ENCODE measurements around the gene PADI3. TPM values are rescaled to one million over a fixed set of nuclear protein-coding genes. Genes with fewer than 3 reads are reported as not detected.
"Not testable (repeated sequence)": the region's sequence is repeated elsewhere in the genome, so short reads cannot be mapped to it uniquely, and the experiment has no call there.

PADI3 gene
- total RNA-seq, 1 experiment from 2014 or later = 1.2 TPM

GRCh38 chr1:17241780-17242074 lies 7.2 kb upstream of the PADI3 start:
- H3K4me3 ChIP-seq (ENCODE audit: insufficient read depth, low read depth, low read length); H3K36me3 ChIP-seq (replicated peaks; ENCODE audit: control insufficient read depth, insufficient read depth, low read length); H3K27me3 ChIP-seq (ENCODE audit: control insufficient read depth, insufficient read depth, low read length); DNase-seq: not testable (repeated sequence)

GRCh38 chr1:17243274-17243673 lies 5.6 kb upstream of the PADI3 start:
- Histone ChIP-seq H3K27me3 (ENCODE audit: control insufficient read depth, insufficient read depth, low read length) (peaks cover 4% of the 10 kb centered on the region), H3K4me3 (ENCODE audit: insufficient read depth, low read depth, low read length) (no peak overlapping the region), H3K36me3 (replicated peaks; ENCODE audit: control insufficient read depth, insufficient read depth, low read length) (no peaks in the 10 kb centered on the region)
- DNase-seq = no peak

GRCh38 chr1:17244821-17245740 lies 3.8 kb upstream of the PADI3 start:
- H3K27me3 ChIP-seq (ENCODE audit: control insufficient read depth, insufficient read depth, low read length) = peaks cover 4% of the 10 kb centered on the region
- no peaks in the 10 kb centered on the region for H3K36me3 ChIP-seq (replicated peaks; ENCODE audit: control insufficient read depth, insufficient read depth, low read length)
- DNase-seq = no peak
- no peak overlapping the region for H3K4me3 ChIP-seq (ENCODE audit: insufficient read depth, low read depth, low read length)

GRCh38 chr1:17245816-17246325 lies 3.0 kb upstream of the PADI3 start:
- H3K4me3 ChIP-seq (ENCODE audit: insufficient read depth, low read depth, low read length) = no peak overlapping the region
- H3K36me3 ChIP-seq (replicated peaks; ENCODE audit: control insufficient read depth, insufficient read depth, low read length) = no peaks in the 10 kb centered on the region
- DNase-seq = no peak
- peaks cover 3% of the 10 kb centered on the region for H3K27me3 ChIP-seq (ENCODE audit: control insufficient read depth, insufficient read depth, low read length)

- no peak overlapping the region for H3K4me3 ChIP-seq (ENCODE audit: insufficient read depth, low read depth, low read length)
- no peaks in the 10 kb centered on the region for H3K36me3 ChIP-seq (replicated peaks; ENCODE audit: control insufficient read depth, insufficient read depth, low read length)
- no peak for DNase-seq
- peaks cover under 1% of the 10 kb centered on the region; the same call in 1 of the 2 replicates for H3K27me3 ChIP-seq (ENCODE audit: control insufficient read depth, insufficient read depth, low read length)
These were observed 1.9 kb upstream of the PADI3 start for GRCh38 chr1:17246971-17247370.

GRCh38 chr1:17250601-17251000 lies 1.7 kb downstream of the PADI3 start:
- Histone ChIP-seq H3K27me3 (ENCODE audit: control insufficient read depth, insufficient read depth, low read length) (no peaks in the 10 kb centered on the region), H3K4me3 (ENCODE audit: insufficient read depth, low read depth, low read length) (no peak overlapping the region), H3K36me3 (replicated peaks; ENCODE audit: control insufficient read depth, insufficient read depth, low read length) (no peaks in the 10 kb centered on the region)
- DNase-seq = no peak

- no peaks in the 10 kb centered on the region for H3K36me3 ChIP-seq (replicated peaks; ENCODE audit: control insufficient read depth, insufficient read depth, low read length)
- DNase-seq = no peak
- H3K4me3 ChIP-seq (ENCODE audit: insufficient read depth, low read depth, low read length) = no peak overlapping the region
- H3K27me3 ChIP-seq (ENCODE audit: control insufficient read depth, insufficient read depth, low read length) = no peaks in the 10 kb centered on the region
These were observed 2.3 kb downstream of the PADI3 start for GRCh38 chr1:17251246-17251645.

GRCh38 chr1:17251701-17252376 lies 2.9 kb downstream of the PADI3 start:
- Histone ChIP-seq H3K4me3 (ENCODE audit: insufficient read depth, low read depth, low read length) (no peak overlapping the region), H3K36me3 (replicated peaks; ENCODE audit: control insufficient read depth, insufficient read depth, low read length) (no peaks in the 10 kb centered on the region), H3K27me3 (ENCODE audit: control insufficient read depth, insufficient read depth, low read length) (no peaks in the 10 kb centered on the region)
- no peak for DNase-seq

- Histone ChIP-seq H3K27me3 (ENCODE audit: control insufficient read depth, insufficient read depth, low read length) (no peaks in the 10 kb centered on the region), H3K4me3 (ENCODE audit: insufficient read depth, low read depth, low read length) (no peak overlapping the region), H3K36me3 (replicated peaks; ENCODE audit: control insufficient read depth, insufficient read depth, low read length) (no peaks in the 10 kb centered on the region)
- no peak for DNase-seq
These were observed 6.4 kb downstream of the PADI3 start for GRCh38 chr1:17255336-17255735.

- no peaks in the 10 kb centered on the region for H3K36me3 ChIP-seq (replicated peaks; ENCODE audit: control insufficient read depth, insufficient read depth, low read length)
- H3K4me3 ChIP-seq (ENCODE audit: insufficient read depth, low read depth, low read length) = no peak overlapping the region
- DNase-seq = no peak
- H3K27me3 ChIP-seq (ENCODE audit: control insufficient read depth, insufficient read depth, low read length) = no peaks in the 10 kb centered on the region
These were observed 9.3 kb downstream of the PADI3 start for GRCh38 chr1:17258116-17258757.

GRCh38 chr1:17258758-17259130 lies 9.8 kb downstream of the PADI3 start:
- no peak for DNase-seq
- H3K27me3 ChIP-seq (ENCODE audit: control insufficient read depth, insufficient read depth, low read length) = no peaks in the 10 kb centered on the region
- H3K4me3 ChIP-seq (ENCODE audit: insufficient read depth, low read depth, low read length) = no peak overlapping the region
- no peaks in the 10 kb centered on the region for H3K36me3 ChIP-seq (replicated peaks; ENCODE audit: control insufficient read depth, insufficient read depth, low read length)

GRCh38 chr1:17259233-17259873 lies 10.5 kb downstream of the PADI3 start:
- DNase-seq = no peak
- Histone ChIP-seq H3K27me3 (ENCODE audit: control insufficient read depth, insufficient read depth, low read length) (no peaks in the 10 kb centered on the region), H3K36me3 (replicated peaks; ENCODE audit: control insufficient read depth, insufficient read depth, low read length) (no peaks in the 10 kb centered on the region), H3K4me3 (ENCODE audit: insufficient read depth, low read depth, low read length) (no peak overlapping the region)

- Histone ChIP-seq H3K4me3 (ENCODE audit: insufficient read depth, low read depth, low read length) (no peak overlapping the region), H3K27me3 (ENCODE audit: control insufficient read depth, insufficient read depth, low read length) (no peaks in the 10 kb centered on the region), H3K36me3 (replicated peaks; ENCODE audit: control insufficient read depth, insufficient read depth, low read length) (no peaks in the 10 kb centered on the region)
- no peak for DNase-seq
These were observed 11.4 kb downstream of the PADI3 start for GRCh38 chr1:17260264-17260663.

GRCh38 chr1:17260738-17261137 lies 11.8 kb downstream of the PADI3 start:
- H3K27me3 ChIP-seq (ENCODE audit: control insufficient read depth, insufficient read depth, low read length) = no peaks in the 10 kb centered on the region
- DNase-seq = no peak
- no peak overlapping the region for H3K4me3 ChIP-seq (ENCODE audit: insufficient read depth, low read depth, low read length)
- H3K36me3 ChIP-seq (replicated peaks; ENCODE audit: control insufficient read depth, insufficient read depth, low read length) = no peaks in the 10 kb centered on the region
